Hematopoietic multipotent progenitor cell treated with erythropoietin and hydrocortisone succinate and interleukin-3 and kit ligand, for 4 days (in vitro differentiated cells): ENCODE data around the gene EPB42.
A peak's percentile ranks its signal among the peaks of the same experiment; 100 is the strongest.
"Not testable (repeated sequence)": the region's sequence is repeated elsewhere in the genome, so short reads cannot be mapped to it uniquely, and the experiment has no call there.

ENCODE experiments used
- DNase-seq: peaks from one replicate; pipeline ENCODE4 v3.0.0-alpha.2; 2015

The EPB42 gene

DNA sequence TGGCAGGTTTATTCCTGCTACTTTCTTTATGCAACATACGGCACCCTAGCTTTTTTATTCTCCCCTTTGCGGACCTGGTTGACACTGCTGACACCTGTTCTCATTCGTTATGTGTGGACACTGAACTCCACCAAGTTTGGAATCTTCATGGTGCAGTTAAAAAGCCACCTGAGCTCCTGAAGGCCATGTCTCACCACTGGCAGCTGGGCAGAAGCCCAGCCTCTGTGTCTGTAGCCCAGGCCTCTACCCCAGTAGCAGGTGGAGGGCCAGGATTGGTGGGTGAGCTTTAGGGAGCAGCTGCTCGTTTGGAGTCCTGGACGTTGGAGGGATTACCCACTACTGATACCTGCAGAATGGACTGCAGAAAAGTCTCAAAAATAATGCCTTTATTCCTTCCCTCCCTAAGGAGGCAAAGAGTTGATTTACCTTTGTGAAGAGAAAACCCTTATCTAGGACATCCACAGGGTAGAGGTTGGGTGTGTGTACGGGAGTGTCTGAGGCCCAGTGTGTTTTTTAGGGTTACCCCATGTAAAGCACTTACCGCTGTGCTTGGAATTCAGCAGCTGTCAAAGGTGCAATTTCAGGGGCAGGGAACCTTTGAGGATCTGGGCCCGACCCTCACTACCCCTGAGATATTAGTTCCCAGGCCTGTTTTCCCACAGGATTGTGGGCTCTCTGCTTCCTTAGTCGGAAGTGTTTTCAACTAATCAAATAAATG, 36.3 kb downstream of the EPB42 start:
- DNase-seq: peak; percentile 46

GRCh38 chr15:43183270-43183669, 37.5 kb downstream of the EPB42 start:
- no peak for DNase-seq

DNA sequence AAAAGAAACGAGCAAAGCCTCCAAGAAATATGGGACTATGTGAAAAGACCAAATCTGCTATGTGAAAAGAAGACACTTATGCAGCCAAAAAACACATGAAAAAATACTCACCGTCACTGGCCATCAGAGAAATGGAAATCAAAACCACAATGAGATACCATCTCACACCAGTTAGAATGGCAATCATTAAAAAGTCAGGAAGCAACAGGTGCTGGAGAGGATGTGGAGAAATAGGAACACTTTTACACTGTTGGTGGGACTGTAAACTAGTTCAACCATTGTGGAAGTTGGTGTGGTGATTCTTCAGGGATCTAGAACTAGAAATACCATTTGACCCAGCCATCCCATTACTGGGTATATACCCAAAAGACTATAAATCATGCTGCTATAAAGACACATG, 43.7 kb downstream of the EPB42 start:
- not testable (repeated sequence) for DNase-seq

- not testable (repeated sequence) for DNase-seq
Observed at GRCh38 chr15:43175656-43176309, 45.0 kb downstream of the EPB42 start.

DNA sequence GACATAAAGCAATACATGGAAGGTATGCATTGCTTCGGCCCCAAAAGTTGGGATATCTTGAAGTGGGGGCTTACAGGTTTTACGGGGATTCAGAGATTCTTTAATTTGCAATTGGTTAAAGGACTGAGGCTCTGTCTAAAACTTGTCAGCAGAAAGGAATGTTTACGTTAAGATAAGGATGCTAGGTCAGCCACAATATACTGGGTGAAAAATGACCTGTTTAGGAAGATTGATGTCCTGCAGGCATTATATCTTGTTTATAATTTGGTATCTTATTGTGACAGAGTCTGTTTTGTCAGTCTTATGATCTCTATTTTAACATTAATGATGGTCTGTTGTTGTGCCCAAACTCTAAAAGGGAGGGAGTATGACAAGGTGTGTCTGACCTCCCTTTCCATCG, 50.9 kb downstream of the EPB42 start:
- no peak for DNase-seq

GRCh38 chr15:43168192-43169107, 52.4 kb downstream of the EPB42 start:
- peak; percentile 15 for DNase-seq

- not testable (repeated sequence) for DNase-seq
Observed at GRCh38 chr15:43167261-43167660, 53.6 kb downstream of the EPB42 start.

GRCh38 chr15:43165801-43166325, 55.0 kb downstream of the EPB42 start:
- no peak for DNase-seq

- no peak for DNase-seq
Observed at GRCh38 chr15:43153269-43153668, 67.5 kb downstream of the EPB42 start.

- DNase-seq: peak; percentile 56
Observed at GRCh38 chr15:43151688-43152087, 69.1 kb downstream of the EPB42 start.

DNA sequence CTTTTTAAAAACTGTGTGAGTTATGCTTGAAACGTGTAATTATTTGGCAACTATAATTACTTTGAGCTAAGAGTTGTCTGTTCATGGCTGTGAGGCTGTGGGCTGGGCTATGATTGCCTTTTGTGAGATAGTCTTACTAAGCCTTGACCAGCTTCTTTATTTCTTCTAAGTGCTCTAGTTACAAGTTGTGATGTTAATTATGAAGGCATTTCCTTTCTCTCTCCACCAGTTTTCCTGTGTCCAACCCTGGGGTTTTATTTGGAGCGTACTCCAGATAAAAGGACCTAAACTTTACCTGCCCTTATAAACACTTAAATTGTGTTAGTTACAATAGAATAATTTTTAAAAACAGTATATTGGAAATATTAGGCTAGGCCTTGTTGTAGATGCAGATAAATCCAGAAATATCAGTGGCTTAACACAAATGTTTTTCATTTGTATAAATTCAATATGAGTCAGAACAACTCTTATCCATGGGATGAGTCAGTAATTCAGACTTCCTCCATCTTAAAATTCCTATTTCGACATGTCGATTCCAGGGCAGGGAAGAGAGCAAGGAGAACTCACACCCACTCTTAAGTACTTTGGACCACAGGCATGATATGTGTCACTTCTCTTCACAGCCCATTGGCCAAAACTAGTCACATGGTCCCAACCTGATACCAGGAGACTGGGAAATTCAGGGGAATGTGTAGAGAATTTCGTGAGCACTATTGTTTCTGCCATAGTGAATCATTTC, 70.5 kb downstream of the EPB42 start:
- no peak for DNase-seq
